ENCODE results near the gene RABGGTA. TPM values are rescaled to one million over a fixed set of nuclear protein-coding genes. Genes with fewer than 3 reads are reported as not detected.
A peak's percentile ranks its signal among the peaks of the same experiment; 100 is the strongest.

RABGGTA gene
- polyA plus RNA-seq, 3 donors, result 34.5 to 125 (median 35.4) TPM

DNA sequence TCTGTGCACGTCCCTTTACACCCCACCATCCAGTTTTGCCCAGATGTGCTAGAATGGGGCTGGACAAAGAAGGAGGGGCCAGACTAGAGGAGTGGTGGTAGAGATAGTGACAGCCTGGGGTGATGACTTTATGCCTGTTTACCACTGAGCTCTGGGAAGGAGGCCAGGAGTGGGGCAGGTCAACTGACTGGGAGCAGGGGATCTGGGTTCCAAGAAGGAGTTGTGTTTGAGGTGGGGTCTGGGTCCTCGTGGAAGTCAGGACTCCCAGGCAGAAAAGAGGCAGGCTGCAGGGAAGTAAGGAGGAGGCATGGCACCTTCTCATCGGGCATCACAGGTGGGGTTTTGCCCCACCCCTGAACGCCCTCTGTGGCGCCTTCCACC lies 38.9 kb upstream of the RABGGTA start:
- Histone ChIP-seq H3K4me1 (ENCODE audit: control insufficient read depth in 1 of 2, insufficient read depth in 2 of 2, low read length in 2 of 2) (peaks cover 71 to 78% of the 10 kb centered on the region in 2 donors), H3K36me3 (replicated peaks in 1 of 2; ENCODE audit: control insufficient read depth in 1 of 2, insufficient read depth in 2 of 2, low read length in 2 of 2) (peaks cover 30 to 39% of the 10 kb centered on the region in 2 donors), H3K9me3 (replicated peaks in 1 of 2; ENCODE audit: control insufficient read depth in 1 of 2, insufficient read depth in 1 of 2, low read length in 2 of 2) (no peaks in the 10 kb centered on the region), H3K9ac (ENCODE audit: insufficient read depth, low read length, poor library complexity, severe bottlenecking) (peak overlapping the region; percentile 67), H3K4me2 (replicated peaks; ENCODE audit: extremely low read depth, low read length, poor library complexity, severe bottlenecking) (peak overlapping the region; percentile 93), H4K20me1 (ENCODE audit: insufficient read depth, low read length) (peaks cover 51% of the 10 kb centered on the region), H3K27ac (ENCODE audit: low read depth in 1 of 2, low read length in 2 of 2) (peak overlapping the region; percentile 56 to 89), H3K27me3 (ENCODE audit: control insufficient read depth in 2 of 2, insufficient read depth in 2 of 2, low read length in 2 of 2) (no peaks in the 10 kb centered on the region), H2AFZ (ENCODE audit: insufficient read depth, low read depth, low read length, poor library complexity, severe bottlenecking) (peak overlapping the region; percentile 29), H3K4me3 (replicated peaks in 1 of 3; ENCODE audit: low read depth in 2 of 3, low read length in 3 of 3) (peak overlapping the region; percentile 51 to 84 (median 57)), H3K79me2 (ENCODE audit: insufficient read depth, low read length) (peaks cover 88% of the 10 kb centered on the region)
- TF ChIP-seq, protein P1, sequence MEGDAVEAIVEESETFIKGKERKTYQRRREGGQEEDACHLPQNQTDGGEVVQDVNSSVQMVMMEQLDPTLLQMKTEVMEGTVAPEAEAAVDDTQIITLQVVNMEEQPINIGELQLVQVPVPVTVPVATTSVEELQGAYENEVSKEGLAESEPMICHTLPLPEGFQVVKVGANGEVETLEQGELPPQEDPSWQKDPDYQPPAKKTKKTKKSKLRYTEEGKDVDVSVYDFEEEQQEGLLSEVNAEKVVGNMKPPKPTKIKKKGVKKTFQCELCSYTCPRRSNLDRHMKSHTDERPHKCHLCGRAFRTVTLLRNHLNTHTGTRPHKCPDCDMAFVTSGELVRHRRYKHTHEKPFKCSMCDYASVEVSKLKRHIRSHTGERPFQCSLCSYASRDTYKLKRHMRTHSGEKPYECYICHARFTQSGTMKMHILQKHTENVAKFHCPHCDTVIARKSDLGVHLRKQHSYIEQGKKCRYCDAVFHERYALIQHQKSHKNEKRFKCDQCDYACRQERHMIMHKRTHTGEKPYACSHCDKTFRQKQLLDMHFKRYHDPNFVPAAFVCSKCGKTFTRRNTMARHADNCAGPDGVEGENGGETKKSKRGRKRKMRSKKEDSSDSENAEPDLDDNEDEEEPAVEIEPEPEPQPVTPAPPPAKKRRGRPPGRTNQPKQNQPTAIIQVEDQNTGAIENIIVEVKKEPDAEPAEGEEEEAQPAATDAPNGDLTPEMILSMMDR (IDR thresholded peaks at IDR 0.05), result no peak
- no peaks in the 10 kb centered on the region for H3K27me3 Mint-ChIP-seq (ENCODE audit: low read depth in 3 of 3)
- H3K36me3 Mint-ChIP-seq, result peaks cover 45 to 52% of the 10 kb centered on the region in 2 donors
- peak overlapping the region; percentile 81 to 95 for H3K4me3 Mint-ChIP-seq
- peaks cover 0 to 2% (median 0%) of the 10 kb centered on the region in 7 donors for H3K9me3 Mint-ChIP-seq
- H3K27ac Mint-ChIP-seq, result peak overlapping the region; percentile 78 to 92 (median 89)
- peaks cover 74% of the 10 kb centered on the region for H3K4me1 Mint-ChIP-seq
- DNase-seq, result no peak
- intact Hi-C loops (cut with micrococcal nuclease), result loop anchor here in 1 of 2 donors (5.0 kb wide), 2 partner anchors 33 to 78 kb away; partner anchors contain the start of genes GMPR2 and NEDD8
- WGBS (ENCODE audit: insufficient coverage), result 3% methylated on average over 4 of the region's 5 CpGs

DNA sequence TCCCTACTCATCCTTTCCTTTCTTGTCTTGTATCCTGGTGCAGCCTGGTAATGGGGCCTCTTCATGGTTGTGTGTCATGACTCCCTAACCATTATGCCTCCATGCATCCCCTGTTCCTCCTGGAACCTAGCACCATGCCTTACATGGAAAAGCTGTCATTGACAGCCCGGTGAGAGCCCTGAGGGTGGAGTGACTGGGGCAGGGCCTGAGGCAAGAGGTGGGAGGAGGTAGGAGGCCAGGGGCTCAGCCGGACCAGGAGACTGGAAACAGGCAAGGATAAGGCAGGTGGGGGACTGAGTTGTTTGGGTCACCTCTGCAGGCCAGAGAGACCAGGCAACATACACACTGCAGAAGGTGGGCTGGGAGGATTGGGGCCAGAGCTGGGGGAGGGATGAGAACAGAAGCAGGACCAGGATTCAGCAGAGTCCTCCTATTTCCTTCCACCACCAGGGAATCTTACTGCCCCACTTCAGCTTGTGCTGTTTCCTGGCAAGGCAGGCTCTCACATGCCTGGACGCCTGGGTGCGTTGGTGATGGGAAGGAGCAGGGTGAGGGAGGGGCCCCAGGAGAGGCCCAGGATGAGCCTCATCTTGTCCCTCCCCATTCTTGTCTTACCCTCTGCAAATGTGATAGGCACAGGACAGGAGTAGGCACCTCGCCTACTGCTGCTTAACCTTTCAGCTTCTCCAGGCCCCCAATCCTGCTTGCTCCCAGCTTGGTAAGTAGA lies 38.3 kb upstream of the RABGGTA start, which contains the start of gene LTB4R2:
TSS of gene LTB4R2 (plus strand) at position 603 of the 727 bp plus-strand sequence. CDS start 525 bp downstream, outside the sequence.
- peak within 1 kb of the TSS; percentile 93 for H3K4me2 ChIP-seq (replicated peaks; ENCODE audit: extremely low read depth, low read length, poor library complexity, severe bottlenecking)
- H3K9ac ChIP-seq (ENCODE audit: insufficient read depth, low read length, poor library complexity, severe bottlenecking), result peak within 1 kb of the TSS; percentile 67
- intact Hi-C loops (cut with micrococcal nuclease), result loop anchor here in 1 of 2 donors (5.0 to 10.0 kb wide), 3 partner anchors 32 to 95 kb away; partner anchors contain the start of genes CHMP4A, GMPR2, MDP1 and NEDD8

More for the DNA sequence above, 38.3 kb upstream of the RABGGTA start, which contains the start of gene LTB4R2:
- Mint-ChIP-seq H3K9me3 (peaks cover 0 to 2% (median 0%) of the 10 kb centered on the region in 7 donors), H3K27me3 (ENCODE audit: low read depth in 3 of 3) (no peaks in the 10 kb centered on the region), H3K36me3 (peaks cover 50 to 56% of the 10 kb centered on the region in 2 donors), H3K4me3 (peak within 1 kb of the TSS; percentile 81 to 95), H3K4me1 (peaks cover 68% of the 10 kb centered on the region), H3K27ac (peak within 1 kb of the TSS; percentile 80 to 98 (median 89))
- H3K79me2 ChIP-seq (ENCODE audit: insufficient read depth, low read length), result peaks cover 83% of the 10 kb centered on the region
- TF ChIP-seq, protein P1 (IDR thresholded peaks at IDR 0.05), result no peak
- peaks cover 36 to 45% of the 10 kb centered on the region in 2 donors for H3K36me3 ChIP-seq (replicated peaks in 1 of 2; ENCODE audit: control insufficient read depth in 1 of 2, insufficient read depth in 2 of 2, low read length in 2 of 2)
- no peak for DNase-seq
- no peaks in the 10 kb centered on the region for H3K9me3 ChIP-seq (replicated peaks in 1 of 2; ENCODE audit: control insufficient read depth in 1 of 2, insufficient read depth in 1 of 2, low read length in 2 of 2)
- H2AFZ ChIP-seq (ENCODE audit: insufficient read depth, low read depth, low read length, poor library complexity, severe bottlenecking), result peak within 1 kb of the TSS; percentile 80
- no CpG with 5 or more reads among the region's 5 CpGs for WGBS (ENCODE audit: insufficient coverage)
- peak within 1 kb of the TSS; percentile 51 to 84 (median 57) for H3K4me3 ChIP-seq (replicated peaks in 1 of 3; ENCODE audit: low read depth in 2 of 3, low read length in 3 of 3)
- peaks cover 65 to 73% of the 10 kb centered on the region in 2 donors for H3K4me1 ChIP-seq (ENCODE audit: control insufficient read depth in 1 of 2, insufficient read depth in 2 of 2, low read length in 2 of 2)
- H4K20me1 ChIP-seq (ENCODE audit: insufficient read depth, low read length), result peaks cover 57% of the 10 kb centered on the region
- peak within 1 kb of the TSS; percentile 85 to 89 for H3K27ac ChIP-seq (ENCODE audit: low read depth in 1 of 2, low read length in 2 of 2)
- H3K27me3 ChIP-seq (ENCODE audit: control insufficient read depth in 2 of 2, insufficient read depth in 2 of 2, low read length in 2 of 2), result no peaks in the 10 kb centered on the region
